Kidney epithelial cell (primary cell): ENCODE measurements around the gene GPC6. TPM values are rescaled to one million over a fixed set of nuclear protein-coding genes. Genes with fewer than 3 reads are reported as not detected.

ENCODE experiments used
- DNase-seq: peaks from one replicate; pipeline ENCODE4 v3.0.0-alpha.2; 2010; ENCODE audit warnings: low read depth
- H3K27me3 ChIP-seq: 2 replicates; pipeline ENCODE4 v1.6.0; 2011; ENCODE audit warnings: low read length; ENCODE audit not compliant: control insufficient read depth, insufficient read depth
- H3K36me3 ChIP-seq: 2 replicates; pipeline ENCODE4 v1.5.1; 2011; ENCODE audit warnings: low read length; ENCODE audit not compliant: control insufficient read depth, insufficient read depth
- H3K4me3 ChIP-seq: 2 replicates; pipeline ENCODE4 v1.5.1; 2011; ENCODE audit warnings: low read depth, mild to moderate bottlenecking, control low read depth, low read length
- total RNA-seq: library from RNA; depleted of rRNA; stranded (reverse); fragments of >200 nt; gene quantifications from 2 replicates; pipeline ENCODE4 v1.2.3, GENCODE V29; 2015
- TF ChIP-seq, protein P1 (sequence below): IDR thresholded peaks from 2 replicates; pipeline ENCODE4 v1.5.1; 2011; ENCODE audit warnings: mild to moderate bottlenecking, moderate library complexity, low read length, control low read depth, inconsistent platforms; ENCODE audit not compliant: insufficient read depth, poor library complexity, severe bottlenecking

The GPC6 gene
- total RNA-seq, 1 donor from 2014 or later, result 62.7 TPM

- Histone ChIP-seq H3K4me3 (no peak overlapping the region), H3K27me3 (no peaks in the 10 kb centered on the region), H3K36me3 (no peaks in the 10 kb centered on the region)
- DNase-seq, result no peak
- TF ChIP-seq, protein P1, sequence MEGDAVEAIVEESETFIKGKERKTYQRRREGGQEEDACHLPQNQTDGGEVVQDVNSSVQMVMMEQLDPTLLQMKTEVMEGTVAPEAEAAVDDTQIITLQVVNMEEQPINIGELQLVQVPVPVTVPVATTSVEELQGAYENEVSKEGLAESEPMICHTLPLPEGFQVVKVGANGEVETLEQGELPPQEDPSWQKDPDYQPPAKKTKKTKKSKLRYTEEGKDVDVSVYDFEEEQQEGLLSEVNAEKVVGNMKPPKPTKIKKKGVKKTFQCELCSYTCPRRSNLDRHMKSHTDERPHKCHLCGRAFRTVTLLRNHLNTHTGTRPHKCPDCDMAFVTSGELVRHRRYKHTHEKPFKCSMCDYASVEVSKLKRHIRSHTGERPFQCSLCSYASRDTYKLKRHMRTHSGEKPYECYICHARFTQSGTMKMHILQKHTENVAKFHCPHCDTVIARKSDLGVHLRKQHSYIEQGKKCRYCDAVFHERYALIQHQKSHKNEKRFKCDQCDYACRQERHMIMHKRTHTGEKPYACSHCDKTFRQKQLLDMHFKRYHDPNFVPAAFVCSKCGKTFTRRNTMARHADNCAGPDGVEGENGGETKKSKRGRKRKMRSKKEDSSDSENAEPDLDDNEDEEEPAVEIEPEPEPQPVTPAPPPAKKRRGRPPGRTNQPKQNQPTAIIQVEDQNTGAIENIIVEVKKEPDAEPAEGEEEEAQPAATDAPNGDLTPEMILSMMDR, result no peak
These were observed 547.9 kb downstream of the GPC6 start for GRCh38 chr13:93774506-93774905.

DNA sequence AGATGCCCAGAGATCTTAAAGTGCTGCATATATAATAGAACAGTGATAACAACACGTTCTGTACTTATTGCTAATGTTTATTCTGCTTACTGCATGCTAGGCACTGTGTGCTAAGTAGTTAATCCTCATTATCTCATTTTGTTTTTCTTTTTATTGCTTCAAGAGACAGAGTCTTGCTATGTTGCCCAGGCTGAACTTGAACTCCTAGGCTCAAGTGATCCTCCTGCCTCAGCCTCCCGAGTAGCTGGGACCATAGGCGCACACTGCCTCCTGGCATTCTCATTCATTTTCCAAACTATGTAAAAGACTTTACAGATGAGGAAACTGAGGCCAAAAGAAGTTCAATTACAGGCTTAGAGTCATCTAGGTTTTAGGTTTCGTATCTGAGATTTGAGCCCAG lies 548.4 kb downstream of the GPC6 start:
- Histone ChIP-seq H3K36me3 (no peaks in the 10 kb centered on the region), H3K27me3 (no peaks in the 10 kb centered on the region), H3K4me3 (no peak overlapping the region)
- TF ChIP-seq, protein P1, result no peak
- DNase-seq, result no peak

GRCh38 chr13:93775507-93776108 lies 549.0 kb downstream of the GPC6 start:
- no peaks in the 10 kb centered on the region for H3K27me3 ChIP-seq
- H3K4me3 ChIP-seq, result no peak overlapping the region
- TF ChIP-seq, protein P1, result no peak
- no peaks in the 10 kb centered on the region for H3K36me3 ChIP-seq
- DNase-seq, result peak; percentile 29

GRCh38 chr13:93776936-93777335 lies 550.3 kb downstream of the GPC6 start:
- DNase-seq, result no peak
- Histone ChIP-seq H3K27me3 (no peaks in the 10 kb centered on the region), H3K4me3 (no peak overlapping the region), H3K36me3 (no peaks in the 10 kb centered on the region)
- TF ChIP-seq, protein P1, result no peak

GRCh38 chr13:93777504-93777903 lies 550.9 kb downstream of the GPC6 start:
- TF ChIP-seq, protein P1, result no peak
- Histone ChIP-seq H3K27me3 (no peaks in the 10 kb centered on the region), H3K36me3 (no peaks in the 10 kb centered on the region), H3K4me3 (no peak overlapping the region)
- no peak for DNase-seq

DNA sequence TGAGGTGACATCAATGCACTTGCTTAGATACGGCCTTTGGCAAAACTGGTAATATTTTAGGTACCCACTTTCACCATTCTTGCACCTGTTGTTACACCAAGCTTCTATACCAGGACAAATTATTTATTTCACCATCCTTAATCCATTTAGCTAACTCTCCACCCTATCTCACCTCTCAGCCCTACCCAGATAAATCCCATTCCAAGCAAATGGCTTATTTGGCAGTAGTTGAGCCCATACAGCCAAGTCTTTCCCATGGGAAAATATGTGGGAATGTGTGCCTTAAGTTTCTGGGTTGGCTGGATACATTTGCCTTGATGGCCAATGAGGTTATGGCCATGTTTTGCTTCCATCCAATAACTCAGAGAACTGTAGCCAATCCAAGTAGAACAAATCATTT lies 551.9 kb downstream of the GPC6 start:
- H3K4me3 ChIP-seq, result no peak overlapping the region
- no peaks in the 10 kb centered on the region for H3K36me3 ChIP-seq
- H3K27me3 ChIP-seq, result no peaks in the 10 kb centered on the region
- TF ChIP-seq, protein P1, result no peak
- DNase-seq, result no peak
